Measurements from ENCODE around the gene OPN5. TPM values are rescaled to one million over a fixed set of nuclear protein-coding genes. Genes with fewer than 3 reads are reported as not detected.
"Not testable (repeated sequence)": the region's sequence is repeated elsewhere in the genome, so short reads cannot be mapped to it uniquely, and the experiment has no call there.

OPN5 gene
- total RNA-seq, 1 experiment from 2014 or later, result not detected

GRCh38 chr6:47740714-47741113, 41.1 kb upstream of the OPN5 start:
- no peaks in the 10 kb centered on the region for H3K9me2 ChIP-seq (ENCODE audit: insufficient read depth)
- no peaks in the 10 kb centered on the region for H3K36me3 ChIP-seq (ENCODE audit: low read depth)
- no peaks in the 10 kb centered on the region for H3K79me2 ChIP-seq (ENCODE audit: low read depth)
- POLR2A ChIA-PET (ENCODE audit: unreplicated experiment), result no interaction called here
- H2AFZ ChIP-seq, result no peak overlapping the region
- H3K4me1 ChIP-seq (replicated peaks; ENCODE audit: insufficient read depth), result peaks cover 15% of the 10 kb centered on the region
- CTCF ChIA-PET, result no interaction called here
- TF ChIP-seq EZH2 (IDR thresholded peaks at IDR 0.05; ENCODE audit: low read depth) (no peak), CTCF (conservative IDR thresholded peaks at IDR 0.05) (no peak)
- H3K4me2 ChIP-seq, result no peak overlapping the region
- DNase-seq, result no peak
- peaks cover 20% of the 10 kb centered on the region; the same call in 1 of the 2 replicates for H3F3A ChIP-seq (ENCODE audit: insufficient read depth, low read depth)
- no TSS peak for BruUV-seq (replicated peaks)
- no peak overlapping the region for H3K27ac ChIP-seq
- H3K27me3 ChIP-seq (ENCODE audit: insufficient read depth, low read depth), result no peaks in the 10 kb centered on the region
- intact Hi-C loops (cut with micrococcal nuclease; ENCODE audit: unreplicated experiment), result loop anchor here (5.0 kb wide), 1 partner anchor 38 kb away; no protein-coding TSS in a partner anchor
- H4K20me1 ChIP-seq (ENCODE audit: insufficient read depth), result no peaks in the 10 kb centered on the region
- H3K4me3 ChIP-seq, result no peak overlapping the region
- H3K9me3 ChIP-seq (ENCODE audit: insufficient read depth, low read depth), result no peaks in the 10 kb centered on the region; the same call in 1 of the 2 replicates

- Histone ChIP-seq H3F3A (ENCODE audit: insufficient read depth, low read depth) (peaks cover 20% of the 10 kb centered on the region; the same call in 1 of the 2 replicates), H3K79me2 (ENCODE audit: low read depth) (no peaks in the 10 kb centered on the region), H3K27ac (peak overlapping the region; percentile 81), H4K20me1 (ENCODE audit: insufficient read depth) (no peaks in the 10 kb centered on the region), H3K4me3 (no peak overlapping the region), H3K4me2 (peak overlapping the region; percentile 27), H3K4me1 (replicated peaks; ENCODE audit: insufficient read depth) (peaks cover 15% of the 10 kb centered on the region), H3K27me3 (ENCODE audit: insufficient read depth, low read depth) (no peaks in the 10 kb centered on the region), H3K9me2 (ENCODE audit: insufficient read depth) (no peaks in the 10 kb centered on the region), H3K36me3 (ENCODE audit: low read depth) (no peaks in the 10 kb centered on the region), H3K9me3 (ENCODE audit: insufficient read depth, low read depth) (no peaks in the 10 kb centered on the region; the same call in 1 of the 2 replicates), H2AFZ (no peak overlapping the region)
- CTCF ChIA-PET, result interaction anchor here (0.6 kb wide), 1 partner anchor 110 kb away, joined by 3 read pairs; no protein-coding TSS in a partner anchor
- BruUV-seq (replicated peaks), result no TSS peak
- peak; percentile 29 to 88 for DNase-seq
- POLR2A ChIA-PET (ENCODE audit: unreplicated experiment), result interaction anchor here (0.6 kb wide), 4 partner anchors 35 to 1809 kb away, joined by 3 to 4 read pairs (median 4); no protein-coding TSS in a partner anchor
- no peak for TF ChIP-seq CTCF (conservative IDR thresholded peaks at IDR 0.05)
- no peak for TF ChIP-seq EZH2 (IDR thresholded peaks at IDR 0.05; ENCODE audit: low read depth)
- intact Hi-C loops (cut with micrococcal nuclease; ENCODE audit: unreplicated experiment), result loop anchor here (2.0 to 5.0 kb wide), 2 partner anchors 39 to 40 kb away; no protein-coding TSS in a partner anchor
Observed at GRCh38 chr6:47741807-47742206, 40.0 kb upstream of the OPN5 start.

- Histone ChIP-seq H4K20me1 (ENCODE audit: insufficient read depth) (no peaks in the 10 kb centered on the region), H3K27ac (no peak overlapping the region; the same call in 1 of the 2 replicates), H3K9me2 (ENCODE audit: insufficient read depth) (no peaks in the 10 kb centered on the region), H3K4me3 (no peak overlapping the region), H3K4me2 (no peak overlapping the region), H2AFZ (no peak overlapping the region), H3F3A (ENCODE audit: insufficient read depth, low read depth) (peaks cover 20% of the 10 kb centered on the region; the same call in 1 of the 2 replicates), H3K27me3 (ENCODE audit: insufficient read depth, low read depth) (no peaks in the 10 kb centered on the region), H3K4me1 (replicated peaks; ENCODE audit: insufficient read depth) (peaks cover 15% of the 10 kb centered on the region), H3K36me3 (ENCODE audit: low read depth) (no peaks in the 10 kb centered on the region), H3K9me3 (ENCODE audit: insufficient read depth, low read depth) (no peaks in the 10 kb centered on the region; the same call in 1 of the 2 replicates), H3K79me2 (ENCODE audit: low read depth) (no peaks in the 10 kb centered on the region)
- peak in 1 of 2 experiments; percentile 60 for DNase-seq
- intact Hi-C loops (cut with micrococcal nuclease; ENCODE audit: unreplicated experiment), result loop anchor here (2.0 to 5.0 kb wide), 2 partner anchors 37 to 41 kb away; no protein-coding TSS in a partner anchor
- TF ChIP-seq EZH2 (IDR thresholded peaks at IDR 0.05; ENCODE audit: low read depth) (no peak), CTCF (conservative IDR thresholded peaks at IDR 0.05) (no peak)
- BruUV-seq (replicated peaks), result no TSS peak
- CTCF ChIA-PET, result no interaction called here
- POLR2A ChIA-PET (ENCODE audit: unreplicated experiment), result no interaction called here
Observed at GRCh38 chr6:47743744-47744143, 38.1 kb upstream of the OPN5 start.

- POLR2A ChIA-PET (ENCODE audit: unreplicated experiment), result not testable (repeated sequence)
Observed at GRCh38 chr6:47745269-47745668, 36.6 kb upstream of the OPN5 start.

More at GRCh38 chr6:47745269-47745668, 36.6 kb upstream of the OPN5 start:
- H2AFZ ChIP-seq; intact Hi-C loops (cut with micrococcal nuclease; ENCODE audit: unreplicated experiment); H4K20me1 ChIP-seq (ENCODE audit: insufficient read depth); H3K9me2 ChIP-seq (ENCODE audit: insufficient read depth); H3K27me3 ChIP-seq (ENCODE audit: insufficient read depth, low read depth); H3K79me2 ChIP-seq (ENCODE audit: low read depth); H3K36me3 ChIP-seq (ENCODE audit: low read depth); H3K4me3 ChIP-seq; H3K4me2 ChIP-seq; CTCF ChIA-PET; H3K9me3 ChIP-seq (ENCODE audit: insufficient read depth, low read depth); H3K27ac ChIP-seq; BruUV-seq (replicated peaks); DNase-seq: not testable (repeated sequence)
- Histone ChIP-seq H3F3A (ENCODE audit: insufficient read depth, low read depth) (peaks cover 20% of the 10 kb centered on the region; the same call in 1 of the 2 replicates), H3K4me1 (replicated peaks; ENCODE audit: insufficient read depth) (peaks cover 15% of the 10 kb centered on the region)
